Left ventricle myocardium inferior (tissue), 1 donor: ENCODE data around the gene POLR3A. TPM values are rescaled to one million over a fixed set of nuclear protein-coding genes. Genes with fewer than 3 reads are reported as not detected.

Experiments used
- DNase-seq: peaks from one replicate; pipeline ENCODE4 v3.0.0-alpha.2; 2020
- H3K27ac ChIP-seq: fragments of 200-600 bp; replicated peaks from 2 replicates; pipeline ENCODE4 v1.8.0; 2021
- H3K27me3 ChIP-seq: fragments of 200-600 bp; 2 replicates; pipeline ENCODE4 v1.8.0; 2021; ENCODE audit warnings: low read depth
- H3K36me3 ChIP-seq: fragments of 200-600 bp; 2 replicates; pipeline ENCODE4 v1.8.0; 2021
- H3K4me1 ChIP-seq: fragments of 200-600 bp; 2 replicates; pipeline ENCODE4 v1.8.0; 2021
- H3K4me3 ChIP-seq: fragments of 200-600 bp; 2 replicates; pipeline ENCODE4 v1.8.0; 2021; ENCODE audit warnings: mild to moderate bottlenecking, moderate library complexity
- H3K9me3 ChIP-seq: fragments of 200-600 bp; replicated peaks from 2 replicates; pipeline ENCODE4 v1.8.0; 2021
- intact Hi-C: fragments of 100-400 bp; cut with micrococcal nuclease; formaldehyde crosslinking; loops from one replicate; pipeline ENCODE4 v1.11.0; 2022
- total RNA-seq: library from RNA; stranded (reverse); fragmentation: NEBNext Ultra II Directional; extraction: Animal tissue kit (Norgen Biotek cat#: 25700); gene quantifications from one replicate; pipeline ENCODE4 v1.2.1, GENCODE V29; 2021
- TF ChIP-seq, protein P1 (sequence below): fragments of 200-600 bp; IDR thresholded peaks from 2 replicates; pipeline ENCODE4 v1.8.0; 2021; ENCODE audit warnings: antibody characterized with exemption, mild to moderate bottlenecking, borderline replicate concordance
- donor health status: DM: no; HTN: yes; CAD: no; lungs with severe emphysema.

POLR3A gene
- total RNA-seq, 1 donor from 2014 or later: 8.2 TPM

GRCh38 chr10:77925795-77926565, 103.3 kb downstream of the POLR3A start:
- peak overlapping the region; percentile 73 for H3K27ac ChIP-seq
- peak overlapping the region; percentile 96 for H3K4me3 ChIP-seq
- peaks cover 37% of the 10 kb centered on the region for H3K4me1 ChIP-seq
- no peaks in the 10 kb centered on the region for H3K36me3 ChIP-seq
- peaks cover 5% of the 10 kb centered on the region for H3K9me3 ChIP-seq
- intact Hi-C loops: no loop called here
- peak; percentile 45 for DNase-seq
- H3K27me3 ChIP-seq: no peaks in the 10 kb centered on the region
- TF ChIP-seq, protein P1, sequence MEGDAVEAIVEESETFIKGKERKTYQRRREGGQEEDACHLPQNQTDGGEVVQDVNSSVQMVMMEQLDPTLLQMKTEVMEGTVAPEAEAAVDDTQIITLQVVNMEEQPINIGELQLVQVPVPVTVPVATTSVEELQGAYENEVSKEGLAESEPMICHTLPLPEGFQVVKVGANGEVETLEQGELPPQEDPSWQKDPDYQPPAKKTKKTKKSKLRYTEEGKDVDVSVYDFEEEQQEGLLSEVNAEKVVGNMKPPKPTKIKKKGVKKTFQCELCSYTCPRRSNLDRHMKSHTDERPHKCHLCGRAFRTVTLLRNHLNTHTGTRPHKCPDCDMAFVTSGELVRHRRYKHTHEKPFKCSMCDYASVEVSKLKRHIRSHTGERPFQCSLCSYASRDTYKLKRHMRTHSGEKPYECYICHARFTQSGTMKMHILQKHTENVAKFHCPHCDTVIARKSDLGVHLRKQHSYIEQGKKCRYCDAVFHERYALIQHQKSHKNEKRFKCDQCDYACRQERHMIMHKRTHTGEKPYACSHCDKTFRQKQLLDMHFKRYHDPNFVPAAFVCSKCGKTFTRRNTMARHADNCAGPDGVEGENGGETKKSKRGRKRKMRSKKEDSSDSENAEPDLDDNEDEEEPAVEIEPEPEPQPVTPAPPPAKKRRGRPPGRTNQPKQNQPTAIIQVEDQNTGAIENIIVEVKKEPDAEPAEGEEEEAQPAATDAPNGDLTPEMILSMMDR: peak; percentile 8

DNA sequence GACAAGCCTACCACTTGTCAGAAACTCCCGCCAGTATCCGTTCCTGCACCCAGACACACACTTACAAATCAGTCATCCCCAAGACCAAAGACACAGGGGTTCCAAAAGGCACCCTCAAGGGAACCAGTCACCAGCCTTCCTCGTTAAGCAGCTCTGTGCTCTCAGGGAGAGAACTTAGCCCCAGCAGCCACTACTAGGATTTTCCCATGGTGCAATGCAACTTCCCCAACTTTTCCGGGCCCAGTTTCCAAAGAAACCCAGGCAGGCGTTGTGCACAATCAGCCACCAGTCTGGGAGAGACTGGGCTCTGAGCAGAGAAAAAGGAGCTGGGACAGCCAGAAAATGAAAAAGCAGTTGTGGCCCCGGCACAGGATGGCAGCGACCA, 103.9 kb downstream of the POLR3A start:
- Histone ChIP-seq H3K4me1 (peaks cover 40% of the 10 kb centered on the region), H3K27ac (peak overlapping the region; percentile 73), H3K9me3 (peaks cover 5% of the 10 kb centered on the region), H3K4me3 (peak overlapping the region; percentile 96), H3K27me3 (no peaks in the 10 kb centered on the region), H3K36me3 (no peaks in the 10 kb centered on the region)
- no peak for DNase-seq
- intact Hi-C loops: no loop called here
- TF ChIP-seq, protein P1: no peak

- H3K9me3 ChIP-seq: no peaks in the 10 kb centered on the region
Measured at GRCh38 chr10:77922566-77923179, 106.6 kb downstream of the POLR3A start.

DNA sequence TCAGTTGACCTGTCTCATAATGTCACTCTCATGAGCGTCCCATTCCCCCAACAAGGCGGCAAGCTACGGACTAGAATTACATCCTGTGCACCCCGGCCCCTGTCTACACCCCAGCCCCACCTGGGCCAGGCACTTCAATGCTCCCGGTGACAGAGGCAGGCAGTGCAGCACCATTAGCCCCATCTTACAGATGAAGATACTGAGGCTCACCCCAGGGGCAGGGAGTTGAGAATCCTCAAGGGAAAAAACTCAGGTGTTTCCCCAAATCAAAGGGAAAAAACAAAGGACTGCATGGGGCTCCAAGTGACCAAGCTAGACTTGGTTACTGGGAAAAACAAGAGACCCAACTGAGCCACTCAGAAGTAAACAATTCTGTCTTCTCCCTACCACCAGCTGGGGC, 107.3 kb downstream of the POLR3A start:
- DNase-seq: no peak
- H3K4me3 ChIP-seq: no peak overlapping the region
- intact Hi-C loops: no loop called here
- no peaks in the 10 kb centered on the region for H3K27me3 ChIP-seq
- TF ChIP-seq, protein P1: no peak
- no peaks in the 10 kb centered on the region for H3K9me3 ChIP-seq
- peaks cover 34% of the 10 kb centered on the region for H3K4me1 ChIP-seq
- H3K27ac ChIP-seq: no peak overlapping the region
- no peaks in the 10 kb centered on the region for H3K36me3 ChIP-seq

More at GRCh38 chr10:77922566-77923179, 106.6 kb downstream of the POLR3A start:
- Histone ChIP-seq H3K27me3 (no peaks in the 10 kb centered on the region), H3K27ac (no peak overlapping the region), H3K4me1 (peaks cover 40% of the 10 kb centered on the region), H3K36me3 (no peaks in the 10 kb centered on the region), H3K4me3 (no peak overlapping the region)
- no peak for DNase-seq
- TF ChIP-seq, protein P1: no peak
- intact Hi-C loops: no loop called here

DNA sequence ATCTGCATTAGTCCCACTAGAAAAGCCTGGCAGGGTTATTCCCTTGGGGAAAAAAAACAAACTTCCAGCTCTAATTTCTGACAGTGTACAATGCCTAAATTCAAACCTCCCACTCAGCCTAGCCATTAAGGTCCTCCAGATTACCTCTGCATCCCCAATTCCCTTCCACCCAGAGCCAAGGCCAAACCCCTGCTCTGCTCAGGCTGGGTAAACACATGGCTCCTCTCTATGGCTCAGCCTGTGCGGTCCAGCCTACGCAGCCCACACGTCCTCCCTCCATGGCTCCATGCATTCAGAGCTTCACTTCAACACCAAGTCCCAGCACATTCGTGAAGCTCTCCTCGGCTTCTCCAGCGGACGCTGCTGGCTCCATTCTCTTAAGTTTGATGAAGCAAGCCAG, 107.9 kb downstream of the POLR3A start:
- TF ChIP-seq, protein P1: no peak
- intact Hi-C loops: no loop called here
- Histone ChIP-seq H3K9me3 (no peaks in the 10 kb centered on the region), H3K36me3 (no peaks in the 10 kb centered on the region), H3K27me3 (no peaks in the 10 kb centered on the region), H3K4me1 (peaks cover 30% of the 10 kb centered on the region), H3K4me3 (no peak overlapping the region), H3K27ac (no peak overlapping the region)
- no peak for DNase-seq
